Cortex of kidney (tissue), 1 donor: ENCODE measurements around the gene EIF6.

Experiments
- DNase-seq: peaks from one replicate; lab custom pipeline; 2025; lab: John Stamatoyannopoulos, UW

The EIF6 gene

GRCh38 chr20:35293303-35294292 lies 9.0 kb upstream of the EIF6 start:
- DNase-seq: no peak

GRCh38 chr20:35292504-35293285 lies 8.1 kb upstream of the EIF6 start:
- no peak for DNase-seq

GRCh38 chr20:35291654-35292503 lies 7.3 kb upstream of the EIF6 start, which contains the start of gene FAM83C:
Gene FAM83C, minus strand, starts transcription at chr20:35292425. Its CDS starts 121 bp downstream, at chr20:35292304.
- no peak for DNase-seq

- no peak for DNase-seq
Measured at GRCh38 chr20:35290887-35291417, 6.4 kb upstream of the EIF6 start.

GRCh38 chr20:35290186-35290886 lies 5.8 kb upstream of the EIF6 start:
- no peak for DNase-seq

GRCh38 chr20:35288325-35289060 lies 3.9 kb upstream of the EIF6 start:
- DNase-seq: no peak

GRCh38 chr20:35287509-35288324 lies 3.1 kb upstream of the EIF6 start:
- DNase-seq: no peak

GRCh38 chr20:35286899-35287508 lies 2.4 kb upstream of the EIF6 start:
- DNase-seq: no peak

- DNase-seq: no peak
Measured at GRCh38 chr20:35286077-35286898, 1.7 kb upstream of the EIF6 start.

GRCh38 chr20:35285806-35286076 lies 1.2 kb upstream of the EIF6 start:
- no peak for DNase-seq

GRCh38 chr20:35284992-35285805 lies 627 bp upstream of the EIF6 start:
- no peak for DNase-seq

GRCh38 chr20:35283441-35284266 lies 918 bp downstream of the EIF6 start:
- DNase-seq: no peak

GRCh38 chr20:35281506-35282101 lies 3.0 kb downstream of the EIF6 start:
- no peak for DNase-seq

GRCh38 chr20:35280523-35280922 lies 4.0 kb downstream of the EIF6 start:
- no peak for DNase-seq

- no peak for DNase-seq
Measured at GRCh38 chr20:35279533-35280174, 4.9 kb downstream of the EIF6 start.

- DNase-seq: no peak
Measured at GRCh38 chr20:35279040-35279439, 5.5 kb downstream of the EIF6 start.
